DLD1 (cell line): Measurements from ENCODE around the gene BCL11A.

ENCODE experiments used
- in situ Hi-C: cut with HindIII; loops from 2 replicates; pipeline ENCODE4 v1.10.0; 2017; ENCODE audit warnings: low sequenced_read_pairs

Gene BCL11A

DNA sequence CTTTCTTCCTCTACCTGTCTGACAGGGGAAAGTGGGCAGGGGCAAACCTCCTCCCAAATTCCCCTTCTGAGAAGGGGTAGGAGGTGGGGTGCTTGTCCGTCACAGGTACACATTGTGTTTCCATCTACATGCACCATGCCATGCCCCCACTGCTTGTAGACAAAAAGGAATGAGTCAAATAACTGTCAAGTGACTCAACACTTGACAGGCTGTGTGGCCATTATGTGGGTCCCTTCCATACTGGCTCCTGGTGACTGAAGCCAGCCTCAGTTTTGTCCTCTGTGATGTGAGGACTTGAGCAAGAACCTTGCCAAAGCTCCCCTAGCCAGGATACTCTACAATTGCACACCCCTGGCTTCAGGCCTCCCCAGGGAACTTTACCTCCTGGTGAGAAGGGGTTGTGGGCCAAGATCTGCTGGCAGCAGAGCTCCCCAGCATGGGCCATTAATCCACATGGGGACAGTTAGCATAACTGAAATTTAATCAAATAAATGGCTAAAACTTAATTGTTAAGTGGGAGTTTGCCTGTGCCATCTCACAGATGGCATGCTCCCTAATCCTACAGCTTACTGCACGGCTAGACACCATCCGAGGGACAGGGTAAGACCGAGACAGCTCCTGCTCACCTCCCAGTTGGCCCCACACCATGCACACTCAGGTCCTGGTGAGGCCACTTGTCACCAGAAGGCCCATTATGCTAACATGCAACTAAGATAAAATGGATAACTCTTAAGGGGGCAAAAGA lies 140.2 kb downstream of the BCL11A start:
- in situ Hi-C loops, result no loop called here

DNA sequence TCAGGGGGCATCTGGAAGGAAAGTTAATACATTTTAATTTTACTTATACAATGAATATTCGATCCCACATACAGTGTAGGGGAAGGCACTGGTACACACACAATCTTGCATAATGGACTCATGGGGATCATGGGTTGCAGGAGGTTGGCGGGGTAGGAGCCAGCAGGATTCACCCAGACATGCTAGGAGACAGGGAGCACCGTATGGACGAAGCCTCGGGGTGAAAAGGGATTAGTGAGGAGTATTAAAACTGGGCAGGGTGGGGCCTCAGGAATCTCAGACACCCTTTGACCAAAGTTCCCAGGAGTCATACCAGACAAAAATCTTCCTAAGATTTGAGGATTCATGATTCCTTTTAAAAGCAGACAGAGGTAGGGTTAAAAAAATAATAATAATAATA lies 140.8 kb downstream of the BCL11A start:
- in situ Hi-C loops, result no loop called here

DNA sequence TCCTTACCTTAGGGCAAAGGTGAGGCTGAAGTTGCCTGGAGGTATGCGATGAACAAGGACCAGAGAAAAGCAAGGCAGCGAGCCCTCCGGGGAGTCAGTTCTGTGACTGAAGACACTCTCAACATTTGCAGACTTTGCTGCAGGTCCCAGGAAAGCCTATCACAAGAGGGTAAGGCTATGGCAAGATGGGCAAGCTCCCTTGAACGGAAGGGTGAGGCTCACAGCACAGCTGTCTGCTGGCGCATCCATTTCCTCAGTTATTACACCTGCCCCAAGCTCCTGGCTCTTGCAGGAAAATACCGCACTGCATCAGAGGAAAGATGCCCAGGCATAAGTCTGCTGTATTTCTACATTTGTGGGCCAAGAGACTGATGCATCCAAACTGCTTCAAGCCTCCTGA lies 141.4 kb downstream of the BCL11A start:
- in situ Hi-C loops, result no loop called here

DNA sequence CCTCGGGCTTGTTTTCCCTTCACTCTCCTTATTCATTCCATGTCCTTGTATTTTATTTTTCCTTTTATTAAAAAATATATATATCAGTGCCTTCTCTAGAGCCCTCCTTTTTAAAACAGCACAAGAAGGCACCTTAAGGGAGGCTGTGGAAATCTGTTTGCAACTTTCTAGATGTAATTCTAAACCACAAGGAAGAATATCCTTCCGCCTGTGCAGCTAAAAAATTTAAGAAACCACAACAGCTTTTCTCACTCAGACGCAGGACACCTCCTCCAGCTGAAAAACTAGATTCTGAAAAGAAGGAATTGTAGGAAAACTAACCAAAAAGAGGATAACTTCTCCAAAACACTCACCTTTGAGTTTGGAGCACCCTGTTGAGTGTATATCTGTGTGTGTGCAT lies 142.2 kb downstream of the BCL11A start:
- in situ Hi-C loops, result no loop called here

DNA sequence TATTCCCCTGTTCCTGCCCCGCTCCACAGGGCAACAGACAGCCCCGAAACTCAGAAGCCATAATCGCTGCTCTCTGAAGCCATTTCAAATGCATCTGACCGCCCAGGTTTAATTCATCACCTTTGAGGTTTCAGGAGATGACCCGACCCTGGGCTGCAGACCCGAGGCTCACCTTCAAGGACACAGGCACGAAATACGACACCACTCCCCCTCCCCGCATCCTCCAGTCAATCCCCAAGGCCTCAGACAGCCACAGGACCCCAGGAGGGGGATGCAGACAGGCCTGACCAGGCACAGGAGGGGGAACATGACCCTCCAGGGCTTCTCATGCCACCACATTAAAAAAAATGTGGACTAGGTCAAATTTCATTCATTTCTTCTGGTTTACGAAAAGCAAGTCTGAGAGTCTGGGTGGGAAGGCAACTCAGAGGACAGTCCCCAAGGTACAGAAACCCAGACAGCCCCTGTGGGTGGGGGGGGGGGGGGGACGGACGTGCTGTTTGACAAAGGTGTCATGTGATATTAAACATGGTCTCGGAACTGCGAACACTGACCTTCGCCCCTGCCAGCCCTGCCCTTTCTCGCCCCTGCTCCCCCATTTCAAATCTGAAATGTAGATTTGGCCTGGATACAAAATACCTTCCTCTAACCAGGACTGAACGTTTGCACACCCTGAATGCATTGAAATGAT lies 142.9 kb downstream of the BCL11A start:
- in situ Hi-C loops, result no loop called here

DNA sequence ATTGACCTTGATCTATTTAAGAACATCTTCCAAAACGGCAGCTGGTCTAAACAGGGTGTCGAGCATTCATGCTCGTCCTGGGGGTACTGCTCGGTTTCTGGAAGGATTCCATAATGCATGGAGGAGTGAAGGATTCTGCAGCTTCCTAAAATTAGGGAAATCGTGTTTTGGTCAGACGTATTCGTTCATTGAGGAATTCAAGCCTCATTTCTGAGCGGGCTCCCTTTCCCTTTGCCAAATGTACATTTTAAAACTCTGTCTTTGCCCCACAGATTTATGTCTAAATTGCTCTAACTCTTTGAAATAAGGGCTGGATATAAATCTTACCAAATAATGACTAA lies 144.0 kb downstream of the BCL11A start:
- in situ Hi-C loops, result no loop called here

DNA sequence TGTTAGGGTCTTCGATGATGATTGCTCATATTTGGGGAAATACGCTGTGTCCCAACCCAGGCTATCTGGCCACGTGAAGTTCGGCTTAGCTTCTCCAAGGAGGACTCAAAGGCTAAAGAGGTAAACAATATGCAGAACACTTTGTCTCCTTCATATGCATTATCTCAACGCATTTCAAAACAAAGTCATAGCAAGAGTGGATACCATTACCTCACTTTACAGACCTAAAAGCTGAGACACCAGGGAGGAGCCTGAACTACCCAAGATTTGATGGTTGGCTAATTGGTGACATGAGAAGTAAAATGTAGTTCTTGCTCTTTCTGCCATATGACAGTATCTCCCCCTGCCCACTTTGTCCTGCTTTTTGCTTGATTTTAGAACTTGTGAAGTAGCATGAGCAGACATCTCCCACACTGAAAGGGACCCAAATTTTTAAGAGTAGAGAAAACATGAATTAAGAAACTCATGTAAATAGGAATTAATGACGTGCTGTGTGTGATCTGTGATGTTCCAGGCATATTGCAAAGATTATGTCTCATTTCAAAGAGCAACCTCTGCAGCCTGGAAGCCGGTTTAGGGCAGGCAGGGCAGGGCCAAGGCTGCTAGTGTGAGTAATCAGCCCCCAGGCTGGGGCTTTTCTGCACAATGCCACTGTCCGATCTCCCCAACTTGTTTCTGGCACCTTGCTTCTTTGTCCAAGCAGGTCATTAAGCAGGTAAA lies 144.5 kb downstream of the BCL11A start:
- in situ Hi-C loops, result no loop called here

DNA sequence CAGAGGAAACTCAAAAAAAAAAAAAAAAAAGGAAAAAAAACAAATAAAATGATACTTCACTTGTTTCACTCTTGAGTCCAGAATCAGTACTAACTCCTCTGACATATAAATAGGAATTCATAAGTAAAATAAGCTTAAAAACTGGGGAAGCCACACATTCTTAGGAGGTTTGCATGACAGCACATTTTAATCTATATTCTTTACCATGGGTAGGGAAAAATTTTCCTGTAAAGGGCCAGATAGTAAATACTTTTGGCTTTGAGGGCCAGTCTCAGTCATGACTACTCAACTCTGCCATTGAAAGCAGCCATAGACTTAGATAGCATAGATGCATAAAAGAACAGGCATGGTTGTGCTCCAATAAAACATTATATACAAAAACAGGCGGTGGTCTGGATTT lies 145.2 kb downstream of the BCL11A start:
- in situ Hi-C loops, result no loop called here

DNA sequence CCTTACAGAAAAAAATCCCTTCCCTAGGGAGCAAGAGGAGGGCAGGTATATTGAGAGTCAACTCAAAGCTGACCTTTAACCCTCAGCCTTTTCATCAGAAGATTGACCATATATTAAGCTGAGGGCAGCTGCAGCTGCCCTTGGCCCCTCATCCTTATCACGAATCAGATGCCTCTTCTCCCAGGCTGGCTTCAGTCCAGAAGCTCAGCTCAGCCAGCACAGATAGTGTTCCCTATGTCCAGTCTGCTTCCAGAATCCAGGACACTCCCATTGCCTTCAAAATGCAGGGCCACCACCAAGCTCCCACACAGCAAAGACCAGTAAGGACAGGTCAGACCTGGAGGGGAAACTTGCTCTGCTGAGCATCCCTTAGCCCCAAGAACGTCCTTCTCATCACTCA lies 146.1 kb downstream of the BCL11A start:
- in situ Hi-C loops, result no loop called here

DNA sequence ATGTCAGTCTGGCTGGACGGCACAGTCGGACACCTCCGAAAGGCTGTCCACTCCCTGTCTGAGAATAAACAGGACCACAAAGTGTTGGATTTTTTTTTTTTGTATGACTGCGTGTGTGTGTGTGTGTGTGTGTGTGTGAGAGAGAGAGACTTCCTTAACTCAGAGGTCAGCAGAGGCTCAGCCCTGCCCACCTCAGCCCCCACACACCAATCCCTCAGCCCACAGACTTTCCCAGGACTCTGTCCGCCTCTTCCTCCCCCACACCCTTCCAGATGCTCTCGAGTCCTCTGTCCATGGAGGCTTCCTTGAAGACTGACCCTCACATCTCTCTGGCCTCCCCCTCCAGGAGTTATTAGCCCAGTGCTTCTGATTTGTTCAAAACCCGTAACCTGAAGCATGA lies 147.3 kb downstream of the BCL11A start:
- in situ Hi-C loops, result no loop called here

DNA sequence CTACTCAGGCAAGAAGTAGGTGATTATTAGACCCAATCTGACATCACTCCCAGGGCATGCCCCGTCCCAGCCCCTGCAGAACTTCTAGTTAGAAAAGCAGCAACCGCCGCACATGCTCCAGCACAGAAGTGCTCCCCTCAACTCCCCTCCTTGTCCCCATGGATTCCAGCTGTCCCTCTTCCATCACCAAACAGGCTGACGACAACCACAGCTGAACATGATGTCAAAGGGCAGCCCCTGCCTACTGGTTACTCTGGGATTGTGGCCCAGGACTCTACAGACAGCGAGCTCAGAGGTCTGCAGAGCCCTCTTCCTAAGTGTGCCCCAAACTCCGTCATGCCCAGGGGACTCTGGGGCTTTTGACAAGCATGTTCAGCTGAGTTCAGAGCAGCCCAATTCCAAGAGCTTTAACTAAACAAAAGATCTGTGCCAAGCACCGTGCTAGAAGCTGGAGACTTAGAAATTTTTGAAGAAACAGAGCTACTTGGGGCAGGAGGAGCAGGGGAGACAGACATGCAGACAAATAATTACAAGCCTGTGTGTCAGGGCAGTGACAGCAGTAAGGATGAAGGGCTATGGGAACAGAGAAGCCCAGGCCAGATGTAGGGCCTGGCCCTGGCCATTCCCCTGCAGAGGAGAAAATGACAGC lies 148.1 kb downstream of the BCL11A start:
- in situ Hi-C loops, result no loop called here
